GM10266 (cell line): ENCODE data around the gene KIAA0513.

ENCODE experiments used
- DNase-seq: peaks from one replicate; pipeline ENCODE4 v3.0.0; 2012; ENCODE audit errors: extremely low spot score
- TF ChIP-seq, protein P1 (sequence below): IDR thresholded peaks from 2 replicates; pipeline ENCODE4 v1.5.1; 2012; ENCODE audit warnings: mild to moderate bottlenecking, low read depth; ENCODE audit not compliant: control insufficient read depth, insufficient read depth; ENCODE audit errors: missing control alignments

KIAA0513 gene

DNA sequence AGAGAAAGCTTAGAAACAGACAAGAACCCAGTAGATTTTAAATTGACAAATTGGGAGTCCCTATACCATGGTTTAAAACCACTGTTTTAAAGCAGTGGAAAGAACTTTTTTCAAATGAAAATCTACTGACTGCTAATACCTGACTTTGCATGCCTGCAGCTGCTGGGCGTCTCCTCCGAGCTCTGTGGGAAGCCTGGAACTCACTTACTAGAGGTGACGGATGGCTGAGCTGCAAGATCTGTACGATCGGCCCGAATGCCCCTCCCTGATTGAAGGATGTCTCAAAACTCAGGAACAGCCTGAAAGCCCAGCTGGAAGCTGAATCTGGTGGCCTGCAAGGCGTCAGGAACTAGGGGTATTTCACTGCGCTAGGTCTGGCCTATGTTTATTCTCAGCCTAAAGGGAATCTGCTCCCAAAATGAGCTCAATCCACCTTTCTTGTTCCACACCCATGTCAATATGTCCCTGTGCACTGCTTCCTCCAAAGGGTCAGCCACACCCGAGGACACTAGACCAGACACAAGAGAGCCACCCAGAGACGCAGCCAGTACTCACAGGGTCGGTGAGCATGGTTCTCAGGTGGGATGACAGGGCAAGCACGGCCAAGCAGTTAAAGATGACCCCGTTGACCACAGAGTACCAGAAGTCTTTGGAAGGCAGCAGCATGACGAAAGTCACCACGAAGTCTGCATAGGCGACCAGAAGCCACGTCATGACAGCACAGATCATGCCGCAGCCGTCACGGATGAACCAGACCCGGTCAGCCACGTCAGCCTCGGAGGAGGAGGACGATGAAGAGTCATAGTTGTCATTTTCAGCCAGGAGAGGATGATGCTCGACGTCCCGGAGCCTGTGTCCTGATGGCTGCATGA lies 37.6 kb upstream of the KIAA0513 start:
- no peak for DNase-seq
- TF ChIP-seq, protein P1, sequence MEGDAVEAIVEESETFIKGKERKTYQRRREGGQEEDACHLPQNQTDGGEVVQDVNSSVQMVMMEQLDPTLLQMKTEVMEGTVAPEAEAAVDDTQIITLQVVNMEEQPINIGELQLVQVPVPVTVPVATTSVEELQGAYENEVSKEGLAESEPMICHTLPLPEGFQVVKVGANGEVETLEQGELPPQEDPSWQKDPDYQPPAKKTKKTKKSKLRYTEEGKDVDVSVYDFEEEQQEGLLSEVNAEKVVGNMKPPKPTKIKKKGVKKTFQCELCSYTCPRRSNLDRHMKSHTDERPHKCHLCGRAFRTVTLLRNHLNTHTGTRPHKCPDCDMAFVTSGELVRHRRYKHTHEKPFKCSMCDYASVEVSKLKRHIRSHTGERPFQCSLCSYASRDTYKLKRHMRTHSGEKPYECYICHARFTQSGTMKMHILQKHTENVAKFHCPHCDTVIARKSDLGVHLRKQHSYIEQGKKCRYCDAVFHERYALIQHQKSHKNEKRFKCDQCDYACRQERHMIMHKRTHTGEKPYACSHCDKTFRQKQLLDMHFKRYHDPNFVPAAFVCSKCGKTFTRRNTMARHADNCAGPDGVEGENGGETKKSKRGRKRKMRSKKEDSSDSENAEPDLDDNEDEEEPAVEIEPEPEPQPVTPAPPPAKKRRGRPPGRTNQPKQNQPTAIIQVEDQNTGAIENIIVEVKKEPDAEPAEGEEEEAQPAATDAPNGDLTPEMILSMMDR: no peak

DNA sequence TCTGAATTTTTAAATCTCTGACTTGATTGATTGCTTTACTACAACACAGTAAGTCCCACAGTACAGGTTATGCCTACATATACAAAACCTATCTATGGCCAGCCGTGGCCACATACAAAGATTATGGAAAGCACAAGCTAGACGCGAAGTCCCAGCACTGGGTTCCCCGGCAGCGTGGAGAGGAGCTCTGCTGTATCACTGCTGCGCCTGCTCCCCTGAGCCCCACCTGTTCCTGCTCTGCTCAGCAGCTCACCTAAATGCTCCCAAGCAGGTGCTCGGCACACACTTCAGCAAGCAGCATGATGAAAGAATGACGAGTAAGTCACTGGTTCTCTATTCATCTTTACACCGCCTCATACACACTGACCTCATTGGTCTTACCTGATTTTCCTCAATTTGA lies 36.8 kb upstream of the KIAA0513 start:
- no peak for DNase-seq

GRCh38 chr16:84992717-84993075 lies 34.9 kb upstream of the KIAA0513 start:
- no peak for DNase-seq
- TF ChIP-seq, protein P1: no peak

More for the DNA sequence above, 36.8 kb upstream of the KIAA0513 start:
- TF ChIP-seq, protein P1: no peak

- DNase-seq: no peak
- TF ChIP-seq, protein P1: no peak
Measured at GRCh38 chr16:84993926-84994325, 33.7 kb upstream of the KIAA0513 start.

GRCh38 chr16:84995663-84996062 lies 31.9 kb upstream of the KIAA0513 start:
- TF ChIP-seq, protein P1: no peak
- no peak for DNase-seq

DNA sequence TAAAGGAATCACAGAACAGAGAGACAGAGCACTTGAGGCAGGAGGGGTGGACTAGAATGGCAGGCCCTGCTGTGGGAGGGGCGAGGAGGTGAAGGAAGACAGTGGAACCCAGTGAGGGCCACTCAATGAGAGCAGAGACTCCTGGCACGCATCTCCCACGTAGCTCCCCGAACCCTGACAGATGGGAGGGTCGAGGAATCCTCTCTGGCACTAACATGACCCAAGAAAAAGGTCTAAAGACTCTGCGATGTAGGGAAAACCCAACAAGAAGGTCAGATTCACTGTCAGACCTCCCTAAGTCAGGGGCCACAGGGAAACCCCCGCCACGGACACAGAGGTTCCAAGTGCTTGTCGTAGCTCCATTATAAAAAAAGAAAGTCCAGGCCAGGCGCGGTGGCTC lies 31.2 kb upstream of the KIAA0513 start:
- no peak for DNase-seq
- TF ChIP-seq, protein P1: no peak

DNA sequence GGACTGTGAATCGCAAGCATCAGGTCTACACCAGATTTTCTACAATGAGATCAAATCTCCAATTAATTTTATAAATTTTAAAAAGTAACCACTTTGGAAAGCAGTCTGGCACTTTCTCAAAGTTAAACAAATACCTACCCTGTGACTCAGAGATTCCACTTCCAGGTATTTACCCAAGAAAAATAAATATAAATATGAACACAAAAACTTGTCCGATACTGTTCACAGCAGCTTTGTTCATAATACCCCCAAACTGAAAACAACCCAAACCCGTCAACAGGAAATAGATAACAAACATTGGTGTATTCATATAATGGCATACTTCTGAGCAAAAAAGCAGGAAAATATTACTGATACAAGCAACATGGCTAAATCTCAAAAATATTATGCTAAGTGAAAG lies 28.4 kb upstream of the KIAA0513 start:
- DNase-seq: no peak
- TF ChIP-seq, protein P1: no peak
